Endothelial cell of umbilical vein (primary cell): ENCODE measurements around the gene GUCA2B. TPM values are rescaled to one million over a fixed set of nuclear protein-coding genes. Genes with fewer than 3 reads are reported as not detected.

Experiments
- BruUV-seq: library from RNA; stranded (reverse); fragments of 400-500 nt; replicated peaks from 2 replicates; lab custom pipeline; 2021; lab: Mats Ljungman, UMichigan
- CTCF ChIA-PET: fragments of 300-600, 350-600 bp; sonication (Branson Sonifier 250); formaldehyde crosslinking; loops from one replicate; lab custom pipeline; 2021; ENCODE audit warnings: antibody characterized with exemption, inconsistent platforms; lab: Charles Lee
- POLR2A ChIA-PET: fragments of 300-600, 350-600 bp; sonication (Branson Sonifier 250); formaldehyde crosslinking; loops from one replicate; lab custom pipeline; 2021; ENCODE audit warnings: antibody characterized with exemption, inconsistent platforms; lab: Charles Lee
- DNase-seq: peaks from one replicate; pipeline ENCODE4 v3.0.0-alpha.2; 2011; ENCODE audit warnings: low read depth, low spot score
- FAIRE-seq: peaks from 2 replicates; lab custom pipeline; 2011; peaks lifted over from hg19 to GRCh38; lab: Jason Lieb, UNC
- H2AFZ ChIP-seq: 2 replicates; pipeline ENCODE4 v1.6.0; 2012; ENCODE audit warnings: low read depth, low read length, control low read depth, inconsistent platforms
- H3K27ac ChIP-seq: 2 replicates; pipeline ENCODE4 v1.5.1; 2011; ENCODE audit warnings: low read depth, mild to moderate bottlenecking, control low read depth, low read length, moderate library complexity; ENCODE audit not compliant: insufficient read depth
- H3K27me3 ChIP-seq, 2 experiments: 2 replicates each; pipeline versions ENCODE4 v1.6.0 to v1.6.1; 2011; ENCODE audit warnings: low read length in 2 of 2, mixed read lengths in 1 of 2; ENCODE audit not compliant: control insufficient read depth in 2 of 2, insufficient read depth in 2 of 2
- H3K36me3 ChIP-seq, 2 experiments: 2 replicates in 1 of 2; 3 replicates in 1 of 2; pipeline ENCODE4 v1.5.1; 2011; ENCODE audit warnings: low read length in 2 of 2, mild to moderate bottlenecking in 1 of 2, moderate library complexity in 1 of 2; ENCODE audit not compliant: control insufficient read depth in 2 of 2, insufficient read depth in 2 of 2; ENCODE audit errors: extremely low read depth in 1 of 2
- H3K4me1 ChIP-seq: 3 replicates; pipeline ENCODE4 v1.5.1; 2011; ENCODE audit warnings: mild to moderate bottlenecking, low read length; ENCODE audit not compliant: control insufficient read depth, insufficient read depth; ENCODE audit errors: extremely low read depth
- H3K4me2 ChIP-seq: 2 replicates; pipeline ENCODE4 v1.6.1; 2011; ENCODE audit warnings: low read length, control low read depth, mixed read lengths; ENCODE audit not compliant: insufficient read depth
- H3K4me3 ChIP-seq, 3 experiments: fragments of 200-600 bp in 1 of 3; sonication (generic), shearing (Covaris generic) in 1 of 3; replicated peaks in 1 of 3; 2 replicates each; pipeline ENCODE4 v1.5.1; 2011 to 2016; ENCODE audit warnings: control low read depth in 3 of 3, low read length in 3 of 3, mild to moderate bottlenecking in 2 of 3, inconsistent platforms in 1 of 3, low read depth in 1 of 3, moderate library complexity in 1 of 3; ENCODE audit not compliant: insufficient read depth in 1 of 3
- H3K79me2 ChIP-seq: 2 replicates; pipeline ENCODE4 v1.6.0; 2012; ENCODE audit warnings: low read length, inconsistent platforms; ENCODE audit not compliant: control insufficient read depth, insufficient read depth
- H3K9ac ChIP-seq: replicated peaks from 2 replicates; pipeline ENCODE3; 2011; ENCODE audit warnings: low read length, control low read depth; ENCODE audit not compliant: insufficient read depth; ENCODE audit errors: extremely low read depth
- H3K9me1 ChIP-seq: replicated peaks from 3 replicates; pipeline ENCODE4 v1.6.0; 2011; ENCODE audit warnings: mild to moderate bottlenecking, low read length; ENCODE audit not compliant: control insufficient read depth, insufficient read depth; ENCODE audit errors: extremely low read depth
- H3K9me3 ChIP-seq: replicated peaks from 2 replicates; pipeline ENCODE4 v1.5.1; 2012; ENCODE audit warnings: low read length, inconsistent platforms; ENCODE audit not compliant: control insufficient read depth, insufficient read depth
- H4K20me1 ChIP-seq: replicated peaks from 2 replicates; pipeline ENCODE3; 2011; ENCODE audit warnings: mild to moderate bottlenecking, low read length; ENCODE audit not compliant: control insufficient read depth, insufficient read depth; ENCODE audit errors: extremely low read depth
- EZH2 ChIP-seq: IDR thresholded peaks from 2 replicates; pipeline ENCODE4 v1.6.1; 2012; ENCODE audit warnings: borderline replicate concordance, low read depth, mild to moderate bottlenecking, moderate library complexity, low read length, inconsistent platforms; ENCODE audit not compliant: severe bottlenecking
- FOS ChIP-seq: IDR thresholded peaks from 2 replicates; pipeline ENCODE4 v1.6.1; 2011; ENCODE audit warnings: mild to moderate bottlenecking, low read length, moderate library complexity, borderline replicate concordance; ENCODE audit not compliant: insufficient read depth
- dilution Hi-C: fragments of 300-500 bp; cut with MboI; formaldehyde crosslinking; loops from one replicate; pipeline ENCODE4 v1.15.0; 2019; ENCODE audit warnings: low sequenced_read_pairs; ENCODE audit not compliant: extremely low pct_ligation_motif_present
- intact Hi-C: fragments of 100-400 bp; cut with micrococcal nuclease; formaldehyde crosslinking; loops from one replicate; pipeline ENCODE4 v1.10.0; 2022
- polyA plus RNA-seq, 4 experiments: library from polyadenylated mRNA; depleted of rRNA in 3 of 4; stranded (reverse) in 3 of 4; unstranded in 1 of 4; fragments of >200 nt; gene quantifications; 2 replicates each; pipeline versions ENCODE4 v1.2.1 to v1.2.3, GENCODE V29; 2011 to 2012; ENCODE audit warnings: missing spikeins in 1 of 4
- total RNA-seq: library from RNA; stranded (reverse); gene quantifications from 2 replicates; pipeline ENCODE4 v1.2.3, GENCODE V29; 2021
- TF ChIP-seq, protein P1 (sequence below), 2 donors: IDR thresholded peaks; 1 replicate in 1 of 2; 2 replicates in 1 of 2; pipeline ENCODE4 v1.5.1; 2011; ENCODE audit warnings: low read length in 2 of 2, mild to moderate bottlenecking in 2 of 2, moderate library complexity in 2 of 2, control low read depth in 1 of 2, inconsistent platforms in 1 of 2, low read depth in 1 of 2; ENCODE audit not compliant: insufficient read depth in 1 of 2; ENCODE audit errors: extremely low read depth in 1 of 2

GUCA2B gene
- total and polyA plus RNA-seq, 2 donors (not counting 3 experiments of a cell fraction or from before 2014, with no cell fraction given) = not detected

- FAIRE-seq (no peak), DNase-seq (peak; percentile 27)
- Histone ChIP-seq H4K20me1 (no peaks in the 10 kb centered on the region), H3K9me3 (no peaks in the 10 kb centered on the region), H3K36me3 (peaks cover 0 to 2% of the 10 kb centered on the region in 2 experiments), H3K4me1 (peaks cover 26% of the 10 kb centered on the region), H3K79me2 (no peaks in the 10 kb centered on the region), H2AFZ (no peak overlapping the region), H3K4me3 (no peak overlapping the region), H3K27ac (no peak overlapping the region), H3K4me2 (no peak overlapping the region), H3K9ac (no peak overlapping the region), H3K9me1 (no peaks in the 10 kb centered on the region), H3K27me3 (no peaks in the 10 kb centered on the region)
- ChIA-PET CTCF (interaction anchor here (3.0 kb wide), 1 partner anchor 154 kb away, joined by 19 read pairs; the partner anchor contains the start of gene FOXJ3), POLR2A (no interaction called here)
- intact Hi-C loops (loop anchor here (10.0 kb wide), 1 partner anchor 475 kb away; the partner anchor contains the start of gene PPIH), dilution Hi-C loops (no loop called here)
- no TSS peak for BruUV-seq
- TF ChIP-seq FOS = no peak
Measured at GRCh38 chr1:42179900-42180329, 26.7 kb downstream of the GUCA2B start.

DNA sequence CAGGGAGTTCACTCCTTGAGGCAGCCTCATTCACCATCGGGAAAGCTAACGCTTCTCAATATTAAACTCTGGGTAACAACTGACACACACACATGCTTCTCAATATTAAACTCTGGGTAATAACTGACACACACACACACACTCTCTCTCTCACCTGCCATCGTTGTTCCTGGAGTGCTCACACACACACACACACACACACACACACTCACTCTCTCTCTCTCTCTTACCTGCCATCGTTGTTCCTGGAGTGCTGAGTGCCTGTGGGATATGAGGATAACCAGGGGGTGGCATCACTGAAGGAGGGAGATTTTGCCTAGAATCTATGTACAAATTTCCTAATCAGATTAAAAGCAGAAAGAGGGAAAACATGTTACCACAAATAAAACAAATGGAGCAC, 28.5 kb downstream of the GUCA2B start:
- DNase-seq (no peak), FAIRE-seq (no peak)
- H3K4me2 ChIP-seq = no peak overlapping the region
- H3K79me2 ChIP-seq = no peaks in the 10 kb centered on the region
- H3K4me3 ChIP-seq = no peak overlapping the region
- H3K27ac ChIP-seq = no peak overlapping the region
- H3K9me1 ChIP-seq = no peaks in the 10 kb centered on the region
- POLR2A ChIA-PET = no interaction called here
- BruUV-seq = no TSS peak
- dilution Hi-C loops = no loop called here
- H3K27me3 ChIP-seq = no peaks in the 10 kb centered on the region
- H3K4me1 ChIP-seq = peaks cover 41% of the 10 kb centered on the region
- CTCF ChIA-PET = no interaction called here
- TF ChIP-seq, protein P1, sequence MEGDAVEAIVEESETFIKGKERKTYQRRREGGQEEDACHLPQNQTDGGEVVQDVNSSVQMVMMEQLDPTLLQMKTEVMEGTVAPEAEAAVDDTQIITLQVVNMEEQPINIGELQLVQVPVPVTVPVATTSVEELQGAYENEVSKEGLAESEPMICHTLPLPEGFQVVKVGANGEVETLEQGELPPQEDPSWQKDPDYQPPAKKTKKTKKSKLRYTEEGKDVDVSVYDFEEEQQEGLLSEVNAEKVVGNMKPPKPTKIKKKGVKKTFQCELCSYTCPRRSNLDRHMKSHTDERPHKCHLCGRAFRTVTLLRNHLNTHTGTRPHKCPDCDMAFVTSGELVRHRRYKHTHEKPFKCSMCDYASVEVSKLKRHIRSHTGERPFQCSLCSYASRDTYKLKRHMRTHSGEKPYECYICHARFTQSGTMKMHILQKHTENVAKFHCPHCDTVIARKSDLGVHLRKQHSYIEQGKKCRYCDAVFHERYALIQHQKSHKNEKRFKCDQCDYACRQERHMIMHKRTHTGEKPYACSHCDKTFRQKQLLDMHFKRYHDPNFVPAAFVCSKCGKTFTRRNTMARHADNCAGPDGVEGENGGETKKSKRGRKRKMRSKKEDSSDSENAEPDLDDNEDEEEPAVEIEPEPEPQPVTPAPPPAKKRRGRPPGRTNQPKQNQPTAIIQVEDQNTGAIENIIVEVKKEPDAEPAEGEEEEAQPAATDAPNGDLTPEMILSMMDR (IDR thresholded peaks at IDR 0.05; ENCODE audit: extremely low read depth in 1 of 2, insufficient read depth in 1 of 2, low read depth in 1 of 2, low read length in 2 of 2) = no peak
- no peak for TF ChIP-seq EZH2
- H3K9ac ChIP-seq = no peak overlapping the region
- H4K20me1 ChIP-seq = no peaks in the 10 kb centered on the region
- no peaks in the 10 kb centered on the region for H3K9me3 ChIP-seq
- peaks cover 0 to 2% of the 10 kb centered on the region in 2 experiments for H3K36me3 ChIP-seq
- no peak overlapping the region for H2AFZ ChIP-seq
- intact Hi-C loops = no loop called here
